B cell (primary cell): ENCODE data around the gene RABGAP1L. TPM values are rescaled to one million over a fixed set of nuclear protein-coding genes. Genes with fewer than 3 reads are reported as not detected.

Experiments
- ATAC-seq: fragments of 200-7000 bp; cut with Tn5 transposase; one replicate; pipeline ENCODE4 v1.10.0; 2021; ENCODE audit warnings: low read depth, mild to moderate bottlenecking, moderate number of reproducible peaks, moderate library complexity
- CTCF ChIA-PET: fragments of 350-600 bp; sonication (Branson Sonifier 250); formaldehyde crosslinking; loops from one replicate; lab custom pipeline; 2021; ENCODE audit warnings: antibody characterized with exemption, inconsistent platforms; lab: Charles Lee
- POLR2A ChIA-PET: fragments of 350-600 bp; sonication (Branson Sonifier 250); formaldehyde crosslinking; loops from one replicate; lab custom pipeline; 2021; ENCODE audit warnings: antibody characterized with exemption; lab: Charles Lee
- DNase-seq: peaks from one replicate; pipeline ENCODE4 v3.0.0; 2013
- H2AFZ ChIP-seq: 2 replicates; pipeline ENCODE4 v1.6.1; 2012; ENCODE audit warnings: mild to moderate bottlenecking, low read depth, low read length; ENCODE audit not compliant: insufficient read depth, poor library complexity, severe bottlenecking
- H3K27ac ChIP-seq, 2 donors: 1 replicate in 1 of 2; 2 replicates in 1 of 2; pipeline ENCODE4 v1.5.1; 2012 to 2013; ENCODE audit warnings: low read length in 2 of 2, mild to moderate bottlenecking in 2 of 2, moderate library complexity in 1 of 2
- H3K27me3 ChIP-seq, 4 experiments: fragments of 200-600 bp in 1 of 4; sonication (generic) in 1 of 4; replicated peaks in 1 of 4; 1 replicate in 2 of 4; 2 replicates in 2 of 4; pipeline versions ENCODE4 v1.6.1 to v1.7.0; 2013 to 2016; ENCODE audit warnings: low read length in 3 of 4, mild to moderate bottlenecking in 2 of 4, mixed read lengths in 1 of 4, moderate library complexity in 1 of 4; ENCODE audit not compliant: insufficient read depth in 4 of 4, control insufficient read depth in 3 of 4; ENCODE audit errors: control extremely low read depth in 1 of 4
- H3K36me3 ChIP-seq, 2 experiments: replicated peaks in 1 of 2; 1 replicate in 1 of 2; 2 replicates in 1 of 2; pipeline versions ENCODE4 v1.6.1 to v1.7.1; 2013; ENCODE audit warnings: low read length in 1 of 2; ENCODE audit not compliant: insufficient read depth in 2 of 2, control insufficient read depth in 1 of 2; ENCODE audit errors: control extremely low read depth in 1 of 2, extremely low read depth in 1 of 2
- H3K4me1 ChIP-seq, 2 donors: fragments of 200-600 bp in 1 of 2; sonication (generic) in 1 of 2; 1 replicate in 1 of 2; 2 replicates in 1 of 2; pipeline versions ENCODE4 v1.5.1 to v1.6.1; 2013 to 2017; ENCODE audit warnings: low read length in 2 of 2; ENCODE audit not compliant: control insufficient read depth in 2 of 2, insufficient read depth in 2 of 2
- H3K4me2 ChIP-seq: replicated peaks from 2 replicates; pipeline ENCODE3; 2012; ENCODE audit warnings: mild to moderate bottlenecking, low read depth, low read length; ENCODE audit not compliant: poor library complexity, severe bottlenecking
- H3K4me3 ChIP-seq, 5 experiments: fragments of 200-600 bp in 1 of 5; sonication (generic) in 1 of 5; 1 replicate in 3 of 5; 2 replicates in 2 of 5; pipeline versions ENCODE4 v1.5.1 to v1.7.0; 2011 to 2016; ENCODE audit warnings: low read length in 4 of 5, mild to moderate bottlenecking in 4 of 5, low read depth in 2 of 5, control low read depth in 1 of 5, moderate library complexity in 1 of 5; ENCODE audit not compliant: insufficient read depth in 1 of 5; ENCODE audit errors: control extremely low read depth in 1 of 5, extremely low read depth in 1 of 5
- H3K79me2 ChIP-seq: fragments of 200-600 bp; sonication (generic); one replicate; pipeline ENCODE4 v1.6.0; 2016; ENCODE audit warnings: low read length; ENCODE audit not compliant: control insufficient read depth, insufficient read depth
- H3K9ac ChIP-seq: fragments of 200-600 bp; sonication (generic); 2 replicates; pipeline ENCODE4 v1.6.1; 2017; ENCODE audit warnings: mild to moderate bottlenecking, low read length, moderate library complexity
- H3K9me3 ChIP-seq, 3 donors: one replicate each; pipeline versions ENCODE4 v1.6.1 to v1.7.1; 2013; ENCODE audit warnings: low read length in 2 of 3; ENCODE audit not compliant: control insufficient read depth in 2 of 3, insufficient read depth in 1 of 3; ENCODE audit errors: control extremely low read depth in 1 of 3
- H4K20me1 ChIP-seq: 2 replicates; pipeline ENCODE4 v1.6.0; 2012; ENCODE audit warnings: mild to moderate bottlenecking, low read length; ENCODE audit not compliant: insufficient read depth, control insufficient read depth, poor library complexity, severe bottlenecking
- H3K27ac Mint-ChIP-seq: one replicate; pipeline ENCODE4 v1.8.0; 2021; ENCODE audit warnings: mixed read lengths
- H3K27me3 Mint-ChIP-seq: one replicate; pipeline ENCODE4 v1.8.0; 2021; ENCODE audit warnings: mixed read lengths
- H3K4me1 Mint-ChIP-seq: one replicate; pipeline ENCODE4 v1.8.0; 2021; ENCODE audit warnings: mixed read lengths
- H3K4me3 Mint-ChIP-seq: one replicate; pipeline ENCODE4 v1.8.0; 2021; ENCODE audit warnings: mixed read lengths
- H3K9me3 Mint-ChIP-seq: one replicate; pipeline ENCODE4 v1.8.0; 2022; ENCODE audit warnings: mixed read lengths; ENCODE audit not compliant: insufficient read depth
- EZH2 ChIP-seq: IDR thresholded peaks from 2 replicates; pipeline ENCODE4 v1.6.1; 2012; ENCODE audit warnings: borderline replicate concordance, low read depth, mild to moderate bottlenecking, moderate library complexity, low read length; ENCODE audit not compliant: insufficient read depth, poor library complexity, severe bottlenecking
- WGBS: methylation state at CpG from one replicate; pipeline ENCODE4 v1.1.5; 2013; ENCODE audit warnings: missing lambda C conversion rate; ENCODE audit not compliant: insufficient coverage; 5-methylcytosine and 5-hydroxymethylcytosine counted together
- intact Hi-C: fragments of 100-400 bp; cut with micrococcal nuclease; formaldehyde crosslinking; loops from one replicate; pipeline ENCODE4 v1.10.0; 2022
- polyA plus RNA-seq: library from polyadenylated mRNA; depleted of rRNA; stranded (reverse); fragments of >200 nt; gene quantifications from 2 replicates; pipeline ENCODE4 v1.2.3, GENCODE V29; 2012
- total RNA-seq, 2 donors: library from RNA; stranded (reverse); fragments of 120-200 nt in 1 of 2; gene quantifications; 1 replicate in 1 of 2; 2 replicates in 1 of 2; pipeline versions ENCODE4 v1.2.3 to v1.2.4, GENCODE V29; 2013 to 2022
- TF ChIP-seq, protein P1 (sequence below): fragments of 200-600 bp; IDR thresholded peaks from one replicate; pipeline ENCODE4 v1.8.0; 2022; ENCODE audit warnings: antibody characterized with exemption, mild to moderate bottlenecking

The RABGAP1L gene
- total and polyA plus RNA-seq, 2 donors (not counting 1 experiment from before 2014, with no cell fraction given) = 34.9 to 159 TPM

DNA sequence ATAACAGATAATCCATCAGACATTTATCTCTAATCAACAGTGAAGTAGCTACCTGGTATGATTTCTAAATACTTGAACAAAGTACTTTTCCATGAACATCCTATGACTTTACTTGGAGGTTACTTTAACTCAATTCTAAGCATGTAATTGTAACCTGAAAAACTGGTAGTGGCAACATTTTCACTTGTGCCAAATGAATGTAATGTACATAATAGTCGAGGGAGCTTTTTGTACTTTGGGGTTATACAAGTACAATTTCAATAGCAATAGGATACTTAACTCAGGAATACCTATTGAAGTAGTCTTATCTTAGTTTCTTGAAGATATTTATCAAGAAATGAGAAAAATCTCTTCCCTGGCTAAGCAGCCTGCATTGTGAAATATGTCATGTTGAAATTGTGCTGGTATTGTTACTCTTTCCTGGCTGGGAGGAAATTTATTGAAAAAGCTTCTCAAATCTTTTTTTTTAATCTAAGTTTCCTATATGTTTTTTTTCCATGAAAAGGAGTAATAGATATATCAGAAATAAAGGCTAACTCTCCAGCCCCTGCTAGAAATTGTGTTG is 806.8 kb downstream of the RABGAP1L start:
- no peak for TF ChIP-seq EZH2
- TF ChIP-seq, protein P1, sequence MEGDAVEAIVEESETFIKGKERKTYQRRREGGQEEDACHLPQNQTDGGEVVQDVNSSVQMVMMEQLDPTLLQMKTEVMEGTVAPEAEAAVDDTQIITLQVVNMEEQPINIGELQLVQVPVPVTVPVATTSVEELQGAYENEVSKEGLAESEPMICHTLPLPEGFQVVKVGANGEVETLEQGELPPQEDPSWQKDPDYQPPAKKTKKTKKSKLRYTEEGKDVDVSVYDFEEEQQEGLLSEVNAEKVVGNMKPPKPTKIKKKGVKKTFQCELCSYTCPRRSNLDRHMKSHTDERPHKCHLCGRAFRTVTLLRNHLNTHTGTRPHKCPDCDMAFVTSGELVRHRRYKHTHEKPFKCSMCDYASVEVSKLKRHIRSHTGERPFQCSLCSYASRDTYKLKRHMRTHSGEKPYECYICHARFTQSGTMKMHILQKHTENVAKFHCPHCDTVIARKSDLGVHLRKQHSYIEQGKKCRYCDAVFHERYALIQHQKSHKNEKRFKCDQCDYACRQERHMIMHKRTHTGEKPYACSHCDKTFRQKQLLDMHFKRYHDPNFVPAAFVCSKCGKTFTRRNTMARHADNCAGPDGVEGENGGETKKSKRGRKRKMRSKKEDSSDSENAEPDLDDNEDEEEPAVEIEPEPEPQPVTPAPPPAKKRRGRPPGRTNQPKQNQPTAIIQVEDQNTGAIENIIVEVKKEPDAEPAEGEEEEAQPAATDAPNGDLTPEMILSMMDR = no peak
- H3K4me1 ChIP-seq = peaks cover 40 to 51% of the 10 kb centered on the region in 2 donors
- intact Hi-C loops = loop anchor here (5.0 kb wide), 1 partner anchor 169 kb away; no protein-coding TSS in a partner anchor
- ChIA-PET CTCF (interaction anchor here (1.1 to 2.5 kb wide), 9 partner anchors 12 to 193 kb away, joined by 3 to 12 read pairs (median 6); no protein-coding TSS in a partner anchor), POLR2A (interaction anchor here (0.5 to 1.4 kb wide), 4 partner anchors 18 to 166 kb away, joined by 3 to 7 read pairs (median 3); no protein-coding TSS in a partner anchor)
- no peaks in the 10 kb centered on the region for H3K9me3 ChIP-seq
- H3K27ac ChIP-seq = peak overlapping the region; percentile 43 to 44
- Mint-ChIP-seq H3K27me3 (no peaks in the 10 kb centered on the region), H3K9me3 (no peaks in the 10 kb centered on the region), H3K27ac (peak overlapping the region; percentile 83), H3K4me1 (peaks cover 57% of the 10 kb centered on the region), H3K4me3 (peak overlapping the region; percentile 82)
- no peaks in the 10 kb centered on the region for H4K20me1 ChIP-seq
- H3K4me3 ChIP-seq = peak overlapping the region in 1 of 5 experiments; percentile 48
- DNase-seq (no peak), ATAC-seq (no peak)
- peak overlapping the region; percentile 6 for H3K4me2 ChIP-seq
- peaks cover 0 to 16% of the 10 kb centered on the region in 2 experiments for H3K36me3 ChIP-seq
- H3K79me2 ChIP-seq = no peaks in the 10 kb centered on the region
- H3K27me3 ChIP-seq = no peaks in the 10 kb centered on the region
- H3K9ac ChIP-seq = no peak overlapping the region
- WGBS = no CpG with 5 or more reads among the region's 1 CpG
- H2AFZ ChIP-seq = no peak overlapping the region
